Vagina (tissue), 2 donors: ENCODE measurements around the gene APOLD1.

Experiments used
- POLR2A ChIP-seq, 2 donors: fragments of 450-650 bp; IDR thresholded peaks; one replicate each; pipeline ENCODE4 v1.6.1; 2017; ENCODE audit warnings: antibody characterized with exemption in 2 of 2, mild to moderate bottlenecking in 2 of 2, moderate library complexity in 2 of 2
- POLR2AphosphoS5 ChIP-seq, 2 donors: sonication (generic); formaldehyde crosslinking; IDR thresholded peaks; one replicate each; pipeline ENCODE4 v1.9.0; 2017; ENCODE audit warnings: antibody characterized with exemption in 2 of 2, mild to moderate bottlenecking in 2 of 2, low read depth in 1 of 2; ENCODE audit not compliant: insufficient read depth in 1 of 2
- TF ChIP-seq, protein P1 (sequence below), 3 experiments: fragments of 450-650 bp in 2 of 3; fragments of 200-600 bp in 1 of 3; sonication (generic) in 1 of 3; IDR thresholded peaks; one replicate each; pipeline ENCODE4 v1.5.1; 2017 to 2019; ENCODE audit warnings: antibody characterized with exemption in 3 of 3, mild to moderate bottlenecking in 2 of 3, moderate library complexity in 2 of 3

DNA sequence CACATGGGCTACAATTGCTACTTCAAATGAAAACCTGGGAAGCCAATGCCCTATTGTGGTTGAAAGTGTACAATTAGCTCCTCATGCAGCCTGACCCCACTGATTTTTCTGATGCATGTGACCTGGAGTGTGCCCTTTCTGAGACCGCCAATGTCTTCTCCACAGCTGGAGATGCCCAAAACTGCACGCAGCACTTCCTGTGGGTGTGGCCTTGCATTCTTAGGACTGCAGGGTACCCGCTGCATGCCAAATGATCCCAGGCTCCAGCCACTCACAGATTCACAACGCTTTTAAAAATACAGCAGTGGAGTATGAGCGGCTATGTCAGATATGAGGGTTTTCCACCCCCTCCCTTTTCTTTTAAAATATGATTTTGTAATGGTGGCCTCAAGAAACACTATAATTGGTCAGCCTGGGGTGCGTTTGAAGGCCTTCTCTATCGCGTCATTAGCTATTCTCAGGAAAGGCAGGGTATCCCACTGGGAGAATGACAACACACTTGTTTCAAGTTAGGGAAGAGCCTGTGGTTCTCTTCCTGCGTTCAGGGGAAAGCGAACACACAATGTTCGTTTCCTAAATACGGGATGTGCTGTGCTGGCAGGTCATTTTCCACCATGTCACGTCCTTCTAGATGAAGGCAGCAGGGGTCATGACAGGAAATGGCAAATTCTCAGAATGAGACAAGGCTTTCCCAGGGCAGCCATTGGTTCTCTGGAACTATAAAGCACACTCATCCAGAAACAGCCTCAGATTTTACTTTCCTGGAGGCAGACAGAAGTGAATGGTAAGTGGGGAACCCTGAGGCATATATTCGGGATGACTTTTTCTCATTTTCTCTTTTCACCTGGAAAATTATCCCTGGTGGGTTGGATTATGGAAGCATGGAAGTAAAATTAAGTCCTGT lies at the start of gene APOLD1:
- TF ChIP-seq, protein P1, sequence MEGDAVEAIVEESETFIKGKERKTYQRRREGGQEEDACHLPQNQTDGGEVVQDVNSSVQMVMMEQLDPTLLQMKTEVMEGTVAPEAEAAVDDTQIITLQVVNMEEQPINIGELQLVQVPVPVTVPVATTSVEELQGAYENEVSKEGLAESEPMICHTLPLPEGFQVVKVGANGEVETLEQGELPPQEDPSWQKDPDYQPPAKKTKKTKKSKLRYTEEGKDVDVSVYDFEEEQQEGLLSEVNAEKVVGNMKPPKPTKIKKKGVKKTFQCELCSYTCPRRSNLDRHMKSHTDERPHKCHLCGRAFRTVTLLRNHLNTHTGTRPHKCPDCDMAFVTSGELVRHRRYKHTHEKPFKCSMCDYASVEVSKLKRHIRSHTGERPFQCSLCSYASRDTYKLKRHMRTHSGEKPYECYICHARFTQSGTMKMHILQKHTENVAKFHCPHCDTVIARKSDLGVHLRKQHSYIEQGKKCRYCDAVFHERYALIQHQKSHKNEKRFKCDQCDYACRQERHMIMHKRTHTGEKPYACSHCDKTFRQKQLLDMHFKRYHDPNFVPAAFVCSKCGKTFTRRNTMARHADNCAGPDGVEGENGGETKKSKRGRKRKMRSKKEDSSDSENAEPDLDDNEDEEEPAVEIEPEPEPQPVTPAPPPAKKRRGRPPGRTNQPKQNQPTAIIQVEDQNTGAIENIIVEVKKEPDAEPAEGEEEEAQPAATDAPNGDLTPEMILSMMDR (IDR thresholded peaks at IDR 0.05): no peak
- peak; percentile 30 to 90 for TF ChIP-seq POLR2AphosphoS5 (IDR thresholded peaks at IDR 0.05; ENCODE audit: insufficient read depth in 1 of 2, low read depth in 1 of 2)
- peak in 1 of 2 donors; percentile 68 for TF ChIP-seq POLR2A (IDR thresholded peaks at IDR 0.05)
